Fibroblast of skin of abdomen (primary cell): ENCODE data around the gene COPS6. TPM values are rescaled to one million over a fixed set of nuclear protein-coding genes. Genes with fewer than 3 reads are reported as not detected.

Experiments used
- DNase-seq: peaks from one replicate; pipeline ENCODE4 v3.0.0-alpha.2; 2013
- polyA plus RNA-seq, 2 experiments: library from polyadenylated mRNA; unstranded; fragments of 120-200 nt; gene quantifications; one replicate each; pipeline ENCODE4 v1.2.1, GENCODE V29; 2013; ENCODE audit not compliant: insufficient read length in 2 of 2

The COPS6 gene
- polyA plus RNA-seq (2013, experiment 1 of 2; ENCODE audit: insufficient read length), result 182 TPM
- polyA plus RNA-seq (2013, experiment 2 of 2; ENCODE audit: insufficient read length), result 187 TPM

DNA sequence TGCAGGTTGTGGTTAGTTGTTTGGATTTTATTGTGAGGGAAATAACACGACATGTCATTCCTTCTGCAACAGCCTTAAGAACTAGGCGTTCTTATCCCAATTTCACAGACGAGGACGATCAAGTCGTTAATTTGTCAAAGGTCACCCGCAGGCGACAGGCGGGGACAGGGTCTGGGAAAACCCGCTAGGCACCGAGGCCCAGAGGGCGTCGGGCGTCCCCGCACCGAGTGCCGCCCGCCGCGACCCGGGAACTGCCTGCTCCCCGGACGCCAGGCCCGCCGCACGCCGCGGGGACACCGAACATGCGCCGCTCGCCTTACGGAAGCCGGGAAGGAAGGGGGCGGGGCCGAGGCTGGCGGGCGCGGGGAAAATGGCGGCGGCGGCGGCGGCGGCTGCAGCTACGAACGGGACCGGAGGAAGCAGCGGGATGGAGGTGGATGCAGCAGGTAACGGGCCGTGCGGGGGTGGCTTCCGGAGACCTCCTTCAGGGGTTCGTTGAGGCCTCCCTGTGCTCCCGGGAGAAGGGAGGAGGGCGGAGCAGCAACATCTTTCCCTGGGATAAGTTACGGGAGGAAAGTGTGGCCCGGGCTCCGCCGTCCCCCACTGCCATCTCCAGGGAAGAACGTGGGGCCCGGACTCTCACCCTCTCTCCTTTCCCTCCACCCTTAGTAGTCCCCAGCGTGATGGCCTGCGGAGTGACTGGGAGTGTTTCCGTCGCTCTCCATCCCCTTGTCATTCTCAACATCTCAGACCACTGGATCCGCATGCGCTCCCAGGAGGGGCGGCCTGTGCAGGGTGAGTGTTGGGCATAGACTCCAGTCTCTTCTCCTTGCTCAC lies at the start of gene COPS6:
Gene COPS6 (plus strand): TSS at position 349 of the 837 bp plus-strand sequence. CDS start 22 bp downstream, at position 371.
- peak; percentile 80 for DNase-seq

DNA sequence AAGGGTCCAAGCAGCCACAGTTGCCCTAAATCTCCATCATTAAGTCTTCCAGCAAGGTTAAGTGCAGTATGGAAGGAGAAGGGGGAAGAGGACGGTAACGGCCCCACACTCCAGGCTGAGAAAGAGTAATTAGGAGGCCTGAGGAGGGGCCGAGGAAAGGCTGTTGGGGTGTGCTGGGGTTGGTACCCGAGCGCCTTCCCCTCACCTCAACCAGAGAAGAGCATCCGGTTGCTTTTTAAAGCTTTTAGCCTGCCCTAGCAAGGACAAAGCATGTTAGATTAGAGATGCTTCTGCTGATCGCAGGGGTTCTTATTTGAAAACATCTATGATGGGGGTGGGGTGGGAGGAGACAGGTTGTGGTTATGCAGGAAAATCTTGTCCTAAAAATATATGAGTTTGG lies 48.2 kb upstream of the COPS6 start:
- no peak for DNase-seq

DNA sequence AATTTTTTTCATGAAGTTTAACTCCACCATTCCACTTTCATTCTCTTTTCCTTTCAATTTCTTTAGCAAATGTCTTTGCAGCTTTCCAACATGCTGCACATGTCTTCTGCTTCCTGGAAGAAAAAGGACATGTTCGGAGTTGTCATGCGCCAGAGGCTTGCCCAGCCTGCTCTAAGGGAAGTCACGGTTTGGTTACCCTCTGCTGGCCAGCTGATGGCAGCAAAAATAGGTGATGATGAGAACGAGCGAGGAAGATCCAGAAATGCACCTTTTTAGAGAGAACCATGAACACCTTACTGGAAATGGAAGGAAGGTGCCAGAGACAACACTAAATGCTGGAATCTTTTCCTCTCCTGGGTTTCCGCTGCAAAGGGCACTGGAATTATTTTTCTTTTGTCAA lies 44.1 kb upstream of the COPS6 start:
- no peak for DNase-seq

DNA sequence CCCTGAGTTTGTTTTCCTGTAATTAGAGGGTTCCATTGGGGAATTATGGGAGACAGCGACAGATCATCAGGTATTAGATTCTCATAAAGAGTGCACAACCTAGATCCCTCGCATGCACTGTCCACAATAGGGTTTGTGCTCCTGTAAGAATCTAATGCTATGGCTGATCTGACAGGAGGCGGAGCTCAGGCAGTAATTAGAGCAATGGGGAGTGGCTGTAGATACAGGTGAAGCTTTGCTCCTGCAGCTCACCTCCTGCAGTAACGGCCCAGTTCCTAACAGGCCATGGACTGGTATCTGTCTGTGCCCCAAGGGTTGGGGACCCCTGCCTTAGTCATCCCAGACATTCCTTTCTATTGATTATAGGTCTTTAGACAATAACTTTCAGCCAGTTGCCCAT lies 40.1 kb upstream of the COPS6 start:
- DNase-seq, result no peak

DNA sequence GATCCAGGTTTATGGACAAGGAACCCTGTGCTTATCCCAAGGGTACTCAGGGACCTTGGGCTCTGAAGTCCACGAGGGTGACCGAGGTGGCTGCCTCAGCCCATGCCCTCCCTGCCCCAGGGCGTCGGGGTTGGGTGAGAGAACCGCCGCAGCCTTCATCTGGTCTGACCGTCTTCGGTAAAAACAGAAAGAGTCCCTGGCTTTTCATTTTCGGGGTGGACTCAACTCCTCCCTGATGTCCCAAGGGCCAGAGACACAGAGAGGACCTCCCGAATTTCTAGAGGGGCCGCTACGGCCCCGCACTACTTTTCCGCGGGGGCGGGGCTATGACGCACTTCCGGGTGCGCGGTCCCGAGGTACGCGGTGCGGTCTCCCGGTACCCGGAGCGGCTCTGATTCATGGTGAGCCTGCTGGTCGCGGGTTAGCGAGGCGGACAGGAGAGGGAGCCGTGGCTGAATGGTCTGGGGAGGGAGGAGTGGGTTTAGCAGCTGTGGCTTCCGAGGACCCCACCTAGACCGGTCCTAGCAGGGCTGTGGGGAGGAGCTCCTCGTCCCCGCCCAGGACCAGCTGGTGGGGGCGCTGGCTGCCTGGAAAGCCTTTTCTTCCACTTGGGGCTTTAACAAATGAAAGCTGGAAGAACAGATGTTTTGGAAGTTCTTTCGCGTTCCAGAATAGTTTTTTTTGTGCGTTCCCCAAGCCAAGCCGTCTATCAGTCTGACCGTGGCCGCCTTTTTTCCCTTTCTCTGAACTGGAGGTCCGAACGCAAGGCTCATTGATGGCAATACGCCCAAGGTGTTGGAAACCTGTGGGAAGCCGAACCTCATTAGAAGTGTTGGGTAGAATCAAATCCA lies 39.1 kb upstream of the COPS6 start, which contains the start of gene ZSCAN21:
Gene ZSCAN21 (plus strand): TSS at position 334 of the 851 bp plus-strand sequence. CDS start 7,233 bp downstream, outside the sequence.
- DNase-seq, result peak; percentile 85

DNA sequence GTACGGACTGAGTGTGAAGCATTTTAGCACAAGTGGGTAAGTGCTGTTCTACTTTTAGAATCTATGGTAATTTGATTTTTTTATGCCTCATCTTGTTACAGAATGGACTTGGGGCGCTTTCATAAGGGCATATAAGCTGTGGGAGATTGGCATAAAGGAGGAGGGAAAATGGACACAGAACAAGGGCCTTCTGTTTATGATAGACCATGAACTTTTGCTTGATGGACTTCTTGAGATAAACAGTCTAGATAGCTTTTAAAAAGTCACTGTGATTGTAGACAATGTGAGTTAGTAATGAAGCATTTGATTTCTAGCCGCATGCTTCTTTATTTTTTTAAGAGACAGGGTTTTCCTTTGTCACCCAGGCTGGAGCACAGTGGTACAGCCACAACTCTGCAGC lies 37.2 kb upstream of the COPS6 start:
- DNase-seq, result no peak

DNA sequence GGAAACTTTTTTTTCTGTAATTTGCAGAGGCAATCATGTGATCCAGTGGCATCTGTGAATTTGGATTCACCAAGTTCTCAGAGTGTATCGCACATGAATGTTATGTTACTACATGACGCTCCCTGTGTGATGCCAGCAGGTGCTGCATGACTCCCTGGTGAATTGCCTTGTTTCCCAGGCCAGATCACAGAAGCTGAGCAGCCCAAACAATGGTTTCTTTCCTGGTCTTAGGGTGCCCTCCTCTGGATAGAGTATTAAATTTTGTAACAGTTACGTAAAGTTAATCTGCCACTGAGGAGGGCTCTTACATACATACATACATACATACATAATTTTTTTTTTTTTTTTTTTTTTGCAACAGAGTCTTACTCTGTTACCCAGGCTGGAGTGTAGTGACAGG lies 35.6 kb upstream of the COPS6 start:
- DNase-seq, result peak; percentile 28

DNA sequence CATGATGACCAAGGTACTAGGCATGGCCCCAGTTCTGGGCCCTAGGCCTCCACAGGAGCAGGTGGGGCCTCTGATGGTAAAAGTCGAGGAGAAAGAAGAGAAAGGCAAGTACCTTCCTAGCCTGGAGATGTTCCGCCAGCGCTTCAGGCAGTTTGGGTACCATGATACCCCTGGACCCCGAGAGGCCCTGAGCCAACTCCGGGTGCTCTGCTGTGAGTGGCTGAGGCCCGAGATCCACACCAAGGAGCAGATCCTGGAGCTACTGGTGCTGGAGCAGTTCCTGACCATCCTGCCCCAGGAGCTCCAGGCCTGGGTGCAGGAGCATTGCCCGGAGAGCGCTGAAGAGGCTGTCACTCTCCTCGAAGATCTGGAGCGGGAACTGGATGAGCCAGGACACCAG lies 31.8 kb upstream of the COPS6 start:
- DNase-seq, result no peak

DNA sequence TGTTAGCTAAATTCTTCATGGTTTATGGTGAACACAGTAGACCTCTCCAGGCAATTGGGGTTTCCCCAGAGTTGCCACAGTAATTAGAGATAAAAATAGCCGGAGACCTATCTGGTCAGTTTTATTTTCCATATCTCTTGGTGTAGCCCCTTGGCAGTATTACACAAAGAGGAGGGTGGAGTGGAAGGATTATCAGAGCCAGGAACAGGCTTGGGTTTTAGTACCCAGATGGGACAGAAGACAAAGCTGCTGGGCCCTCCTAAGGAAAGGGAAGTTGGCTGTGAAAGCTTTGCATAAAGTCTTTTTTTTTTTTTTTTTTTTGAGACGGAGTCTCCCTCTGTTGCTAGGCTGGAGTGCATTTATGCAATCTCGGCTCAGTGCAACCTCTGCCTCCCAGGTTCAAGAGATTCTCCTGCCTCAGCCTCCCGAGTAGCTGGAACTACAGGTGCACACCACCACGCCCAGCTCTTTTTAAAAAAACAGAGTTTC lies 29.5 kb upstream of the COPS6 start:
- no peak for DNase-seq

DNA sequence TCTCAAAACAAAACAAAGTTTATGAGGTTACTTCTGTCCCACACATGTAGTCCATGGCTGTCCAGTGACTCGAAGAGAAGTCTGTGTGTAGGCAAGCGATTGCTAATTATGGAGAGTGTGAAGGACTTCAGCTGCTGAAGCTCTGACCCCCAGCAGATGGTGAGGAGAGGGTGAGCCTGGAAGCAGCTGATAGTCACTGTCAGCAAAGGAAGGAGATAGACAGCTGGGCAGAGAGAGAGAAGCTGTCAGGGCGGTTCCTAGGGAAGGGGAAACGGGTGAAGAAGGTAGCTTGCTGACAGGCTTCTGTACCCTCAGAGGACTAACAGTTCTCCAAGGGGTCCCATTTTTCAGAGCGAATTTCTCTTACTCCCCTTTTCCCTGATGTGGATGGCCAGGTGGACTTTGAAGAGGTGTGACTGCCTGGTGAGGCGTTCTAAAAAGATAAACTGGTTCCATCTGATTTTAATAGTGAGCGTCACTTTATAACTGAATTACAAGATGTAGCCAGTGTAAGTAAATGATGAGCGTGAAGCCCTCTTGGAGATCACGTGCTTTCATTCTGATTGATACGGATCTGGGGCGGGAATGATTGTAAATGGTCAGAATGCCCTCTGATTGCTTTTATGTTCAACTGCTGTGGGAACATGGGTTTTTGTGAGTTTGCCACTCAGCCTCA lies 27.1 kb upstream of the COPS6 start:
- no peak for DNase-seq

DNA sequence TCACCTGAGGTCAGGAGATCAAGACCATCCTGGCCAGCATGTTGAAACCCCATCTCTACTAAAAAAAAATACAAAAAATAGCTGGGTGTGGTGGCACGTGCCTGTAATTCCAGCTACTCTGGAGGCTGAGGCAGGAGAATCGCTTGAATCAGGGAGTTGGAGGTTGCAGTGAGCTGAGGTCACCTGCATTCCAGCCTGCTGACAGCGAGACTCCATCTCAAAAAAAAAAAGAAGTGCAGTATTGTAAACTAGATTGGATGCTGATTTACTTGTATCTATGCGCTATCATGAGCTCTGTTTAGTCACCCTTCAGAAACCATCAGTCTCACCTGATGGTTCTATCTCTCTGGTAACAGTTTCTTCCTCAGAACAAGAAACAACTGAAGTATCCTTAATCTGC lies 25.4 kb upstream of the COPS6 start:
- no peak for DNase-seq

DNA sequence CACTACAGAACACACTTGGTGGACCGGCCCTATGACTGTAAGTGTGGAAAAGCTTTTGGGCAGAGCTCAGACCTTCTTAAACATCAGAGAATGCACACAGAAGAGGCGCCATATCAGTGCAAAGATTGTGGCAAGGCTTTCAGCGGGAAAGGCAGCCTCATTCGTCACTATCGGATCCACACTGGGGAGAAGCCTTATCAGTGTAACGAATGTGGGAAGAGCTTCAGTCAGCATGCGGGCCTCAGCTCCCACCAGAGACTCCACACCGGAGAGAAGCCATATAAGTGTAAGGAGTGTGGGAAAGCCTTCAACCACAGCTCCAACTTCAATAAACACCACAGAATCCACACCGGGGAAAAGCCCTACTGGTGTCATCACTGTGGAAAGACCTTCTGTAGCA lies 24.6 kb upstream of the COPS6 start:
- no peak for DNase-seq

DNA sequence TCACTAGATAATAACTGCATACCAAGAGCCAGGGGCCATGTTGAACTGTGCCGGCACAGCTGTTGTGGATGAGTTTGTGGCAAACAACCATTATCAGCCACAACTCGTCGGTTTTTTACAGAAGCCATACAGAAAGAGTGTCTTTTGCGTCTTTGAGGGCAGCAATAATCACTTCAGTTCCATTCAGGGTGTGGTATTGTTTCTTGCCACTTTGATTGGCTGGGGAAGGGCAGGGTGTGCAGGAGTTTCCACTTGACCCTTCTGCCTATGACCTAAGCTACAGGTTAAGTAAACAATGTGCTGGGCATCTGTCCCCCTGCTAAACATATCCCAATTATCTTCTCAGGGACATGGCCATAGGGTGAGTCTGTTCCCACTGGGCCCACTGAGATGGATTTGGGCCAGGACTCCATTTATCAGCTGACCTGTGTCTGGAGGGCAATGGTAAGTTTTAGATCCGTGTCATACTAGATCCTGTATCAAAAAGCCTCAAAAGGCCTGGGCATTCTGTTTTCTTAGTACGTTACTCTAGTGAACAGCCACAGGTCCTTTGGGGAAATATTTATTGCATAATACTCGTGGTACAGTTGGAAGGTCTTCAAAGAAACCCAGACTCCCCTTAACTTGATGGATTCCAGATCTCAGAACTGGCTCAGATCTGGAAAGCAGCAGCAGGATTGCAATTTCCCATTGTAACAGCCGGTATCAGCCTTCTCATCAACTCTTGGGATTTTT lies 23.1 kb upstream of the COPS6 start:
- DNase-seq, result peak; percentile 74

DNA sequence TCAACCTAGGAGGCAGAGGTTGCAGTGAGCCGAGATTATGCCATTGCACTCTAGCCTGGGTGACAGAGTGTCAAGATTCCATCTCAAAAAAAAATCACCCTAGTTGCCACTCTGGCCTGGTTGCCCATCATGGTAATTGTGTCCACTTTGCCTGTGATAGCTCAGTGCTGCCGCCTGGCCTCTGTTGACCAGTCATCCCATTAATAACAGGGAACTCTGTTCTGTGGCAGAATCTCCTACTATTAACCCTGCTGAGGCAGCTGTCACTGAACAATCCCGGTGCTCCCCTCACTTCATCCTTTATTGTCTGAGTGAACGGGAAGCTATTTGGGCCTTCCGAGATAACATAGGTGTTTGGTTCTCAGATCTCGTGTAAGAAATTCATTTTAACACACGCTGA lies 21.8 kb upstream of the COPS6 start:
- DNase-seq, result no peak

DNA sequence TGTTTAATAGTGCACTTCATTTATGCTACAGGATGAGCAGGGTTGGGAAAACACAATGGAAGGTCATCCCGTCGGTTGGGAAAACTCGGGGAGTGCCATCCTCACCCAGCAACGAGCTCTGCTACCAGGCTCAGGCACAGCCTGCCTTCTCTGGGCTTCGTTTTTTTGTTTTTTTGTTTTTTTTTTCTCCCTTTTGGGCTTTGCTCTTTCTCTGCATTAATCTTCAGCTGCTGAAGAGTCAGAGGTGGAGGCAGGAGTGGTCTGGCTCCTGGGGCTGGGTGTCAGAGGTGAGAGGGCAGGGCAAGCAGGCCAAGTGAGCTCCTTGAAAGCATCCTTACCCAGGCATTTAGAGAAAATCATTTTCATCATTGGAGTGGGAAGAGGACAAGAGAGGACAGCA lies 18.8 kb upstream of the COPS6 start:
- no peak for DNase-seq

DNA sequence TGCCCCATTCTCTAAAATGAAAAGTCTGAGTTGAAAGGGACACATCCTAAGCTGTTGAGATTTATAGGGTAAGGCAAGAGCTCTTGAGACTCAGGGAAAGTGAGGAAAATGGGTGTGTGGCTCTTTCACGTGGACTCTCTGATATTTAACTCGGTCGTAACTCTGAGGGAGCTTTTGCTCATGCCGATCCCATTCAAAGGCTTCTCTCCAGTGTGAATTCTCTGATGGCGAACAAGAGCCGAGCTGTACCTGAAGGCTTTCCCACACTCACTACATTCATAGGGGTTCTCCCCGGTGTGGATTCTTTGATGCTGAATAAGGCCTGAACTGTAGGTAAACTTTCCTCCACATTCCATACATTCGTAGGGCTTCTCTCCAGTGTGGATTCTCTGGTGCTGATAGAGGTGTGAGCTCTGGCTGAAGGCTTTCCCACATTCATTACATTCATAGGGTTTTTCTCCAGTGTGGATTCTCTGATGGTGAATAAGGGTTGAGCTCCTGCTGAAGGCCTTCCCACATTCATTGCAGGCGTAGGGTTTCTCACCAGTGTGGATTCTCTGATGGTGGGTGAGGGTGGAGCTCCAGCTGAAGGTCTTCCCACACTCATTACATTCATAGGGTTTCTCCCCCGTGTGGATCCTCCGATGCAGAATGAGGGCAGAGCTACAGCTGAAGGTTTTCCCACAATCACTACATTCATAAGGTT lies 17.6 kb upstream of the COPS6 start:
- DNase-seq, result no peak

DNA sequence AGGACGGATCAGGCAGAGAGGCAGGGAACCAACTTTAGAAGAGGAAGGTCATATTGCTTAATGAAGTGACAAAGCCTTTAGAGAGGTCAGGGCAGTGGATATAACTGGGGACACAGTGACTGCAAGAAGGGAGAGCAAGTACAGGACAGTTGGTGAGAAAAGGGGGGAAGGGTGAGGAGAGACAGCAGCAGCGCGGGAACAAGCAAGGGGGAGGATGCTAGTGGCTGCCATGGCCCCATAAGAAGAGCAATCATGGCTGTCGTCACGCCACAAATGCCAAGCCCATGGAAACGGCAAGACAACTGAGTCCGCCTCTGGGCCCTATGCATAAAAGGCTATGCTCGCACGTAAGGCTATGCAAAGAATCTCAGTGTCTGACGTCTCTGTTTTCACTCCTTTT lies 16.3 kb upstream of the COPS6 start:
- DNase-seq, result no peak

DNA sequence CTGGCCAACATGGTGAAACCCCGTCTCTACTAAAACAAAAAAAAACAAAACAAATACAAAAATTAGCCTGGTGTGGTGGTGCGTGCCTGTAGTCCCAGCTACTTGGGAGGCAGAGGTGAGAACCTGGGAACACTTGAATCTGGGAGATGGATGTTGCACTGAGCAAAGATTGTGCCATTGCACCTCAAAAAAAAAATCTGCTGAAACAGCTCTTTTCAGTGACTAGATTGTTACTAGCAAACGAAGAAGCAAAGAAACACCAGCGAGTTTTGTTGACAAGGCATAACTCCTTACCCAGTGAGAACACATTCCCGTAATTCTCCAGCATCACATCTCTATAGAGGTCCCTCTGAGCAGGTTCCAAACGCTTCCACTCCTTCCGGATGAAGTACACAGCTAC lies 13.9 kb upstream of the COPS6 start:
- DNase-seq, result no peak

DNA sequence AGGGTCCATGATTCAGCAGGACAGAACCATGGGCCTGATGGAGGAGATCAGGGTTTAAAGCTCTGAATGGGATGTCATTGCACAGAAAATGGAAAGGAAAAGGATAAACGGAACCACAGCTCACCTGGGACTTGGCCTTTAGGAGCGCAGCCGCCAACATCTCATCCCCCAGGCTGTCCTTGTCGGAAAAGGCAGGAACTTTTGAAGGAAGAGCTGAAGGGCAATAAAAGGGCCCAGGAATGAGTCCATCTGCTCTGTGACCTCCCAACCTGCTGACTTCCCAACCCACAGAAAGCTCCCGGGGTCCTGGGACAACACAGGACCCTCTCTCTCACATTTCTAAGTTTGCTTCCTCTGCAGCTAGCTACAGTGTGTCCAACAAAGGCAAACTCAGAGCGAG lies 13.4 kb upstream of the COPS6 start:
- no peak for DNase-seq

DNA sequence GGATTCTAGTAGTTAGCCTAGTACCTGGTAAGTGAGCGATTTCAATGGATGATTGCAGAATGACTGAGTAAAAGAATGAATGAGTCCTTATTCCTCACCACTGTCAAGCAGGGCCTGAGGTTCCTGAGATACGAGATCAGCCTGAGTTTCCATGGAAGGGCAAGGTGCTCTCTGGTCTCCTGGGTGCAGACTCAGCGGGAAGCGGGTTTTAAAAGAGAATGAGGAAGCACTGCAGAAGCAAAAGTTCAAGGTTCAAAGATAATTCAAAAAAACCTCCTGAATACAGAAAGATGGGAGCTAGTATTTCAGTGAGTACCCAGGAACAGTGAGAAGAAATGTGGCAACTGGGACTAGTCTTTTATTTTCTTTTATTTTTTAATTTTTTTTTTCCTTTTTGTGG lies 11.6 kb upstream of the COPS6 start:
- no peak for DNase-seq

DNA sequence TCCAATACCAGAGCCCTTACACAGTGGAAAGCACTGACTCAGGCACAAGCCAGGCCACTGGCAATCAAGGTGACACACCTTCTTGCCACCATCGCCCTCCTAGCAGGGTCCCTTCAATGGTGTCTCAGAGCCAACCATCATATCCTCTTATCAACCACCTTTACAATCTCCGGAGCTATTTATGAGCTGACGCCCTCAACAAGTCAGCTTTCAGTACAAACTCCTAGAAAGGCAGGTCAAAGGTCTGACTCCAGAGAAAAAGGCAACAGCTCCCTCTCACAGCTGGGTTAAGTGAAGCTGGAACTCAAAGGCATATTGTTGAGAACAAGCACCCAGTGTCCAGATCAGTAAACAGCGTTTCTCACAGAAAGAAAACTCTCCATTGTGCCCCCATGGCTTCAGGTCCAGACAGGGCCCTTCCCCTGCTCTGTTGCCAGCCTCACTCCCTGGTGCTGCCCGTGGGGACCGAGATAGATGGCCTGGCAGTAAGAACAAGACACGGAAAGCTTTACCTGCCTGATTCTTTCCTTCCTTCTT lies 9.7 kb upstream of the COPS6 start:
- DNase-seq, result no peak
